Measurements from ENCODE around the gene LCN9. TPM values are rescaled to one million over a fixed set of nuclear protein-coding genes. Genes with fewer than 3 reads are reported as not detected.

The LCN9 gene
- total RNA-seq, 4 donors from 2014 or later: not detected

GRCh38 chr9:135649508-135649907 lies 13.6 kb upstream of the LCN9 start:
- in situ Hi-C loops (cut with MboI; ENCODE audit: low pct_ligation_motif_present in 1 of 4, low pct_unique_long_range_greater_than_20kb in 1 of 4, low sequenced_read_pairs in 3 of 4) (no loop called here), intact Hi-C loops (cut with DNase I; ENCODE audit: low total_unique reads) (no loop called here)
- Histone ChIP-seq H3K36me3 (no peaks in the 10 kb centered on the region), H3K4me3 (no peak overlapping the region), H3K4me1 (no peaks in the 10 kb centered on the region), H3K27me3 (no peaks in the 10 kb centered on the region), H3K27ac (no peak overlapping the region), H3K9me3 (peaks cover 33 to 34% of the 10 kb centered on the region in 2 donors)
- WGBS, 2 donors (ENCODE audit: low coverage in 1 of 2): 51 to 78% methylated on average over 2 of the region's 2 CpGs
- TF ChIP-seq POLR2A (IDR thresholded peaks at IDR 0.05) (no peak), EP300 (IDR thresholded peaks at IDR 0.05; ENCODE audit: low read depth) (no peak), CTCF (IDR thresholded peaks at IDR 0.05) (no peak), POLR2AphosphoS5 (IDR thresholded peaks at IDR 0.05) (no peak)
- DNase-seq: no peak

- in situ Hi-C loops (cut with MboI; ENCODE audit: low pct_ligation_motif_present in 1 of 4, low pct_unique_long_range_greater_than_20kb in 1 of 4, low sequenced_read_pairs in 3 of 4) (no loop called here), intact Hi-C loops (cut with DNase I; ENCODE audit: low total_unique reads) (no loop called here)
- H3K4me1 ChIP-seq: no peaks in the 10 kb centered on the region
- no peak overlapping the region for H3K27ac ChIP-seq
- DNase-seq: no peak
- TF ChIP-seq EP300 (IDR thresholded peaks at IDR 0.05; ENCODE audit: low read depth): no peak
- TF ChIP-seq POLR2A (IDR thresholded peaks at IDR 0.05): no peak
- TF ChIP-seq POLR2AphosphoS5 (IDR thresholded peaks at IDR 0.05): no peak
- TF ChIP-seq CTCF (IDR thresholded peaks at IDR 0.05): no peak
- H3K36me3 ChIP-seq: no peaks in the 10 kb centered on the region
- H3K27me3 ChIP-seq: no peaks in the 10 kb centered on the region
- 90 to 93% methylated on average over 11 to 17 of the region's 17 CpGs for WGBS, 2 donors (ENCODE audit: low coverage in 1 of 2)
- no peak overlapping the region for H3K4me3 ChIP-seq
- H3K9me3 ChIP-seq: peaks cover 25% of the 10 kb centered on the region in 2 donors
Measured at GRCh38 chr9:135650408-135650807, 12.7 kb upstream of the LCN9 start.

GRCh38 chr9:135655317-135655716 lies 7.8 kb upstream of the LCN9 start:
- Histone ChIP-seq H3K9me3 (no peaks in the 10 kb centered on the region), H3K36me3 (no peaks in the 10 kb centered on the region), H3K4me1 (no peaks in the 10 kb centered on the region), H3K27ac (no peak overlapping the region), H3K4me3 (no peak overlapping the region), H3K27me3 (no peaks in the 10 kb centered on the region)
- intact Hi-C loops (cut with DNase I; ENCODE audit: low total_unique reads): no loop called here
- WGBS, 2 donors (ENCODE audit: low coverage in 1 of 2): 67% methylated on average over 8 of the region's 8 CpGs; no CpG with 5 or more reads in 1 of the 2 donors
- TF ChIP-seq EP300 (IDR thresholded peaks at IDR 0.05; ENCODE audit: low read depth): no peak
- no peak for TF ChIP-seq POLR2A (IDR thresholded peaks at IDR 0.05)
- TF ChIP-seq POLR2AphosphoS5 (IDR thresholded peaks at IDR 0.05): no peak
- no peak for TF ChIP-seq CTCF (IDR thresholded peaks at IDR 0.05)
- no peak for DNase-seq
- in situ Hi-C loops (cut with MboI; ENCODE audit: low pct_ligation_motif_present in 1 of 4, low pct_unique_long_range_greater_than_20kb in 1 of 4, low sequenced_read_pairs in 3 of 4): no loop called here

- in situ Hi-C loops (cut with MboI; ENCODE audit: low pct_ligation_motif_present in 1 of 4, low pct_unique_long_range_greater_than_20kb in 1 of 4, low sequenced_read_pairs in 3 of 4) (no loop called here), intact Hi-C loops (cut with DNase I; ENCODE audit: low total_unique reads) (no loop called here)
- Histone ChIP-seq H3K27me3 (no peaks in the 10 kb centered on the region), H3K27ac (no peak overlapping the region), H3K4me3 (no peak overlapping the region), H3K9me3 (no peaks in the 10 kb centered on the region), H3K4me1 (no peaks in the 10 kb centered on the region), H3K36me3 (no peaks in the 10 kb centered on the region)
- 87 to 95% methylated on average over 4 to 15 of the region's 15 CpGs for WGBS, 2 donors (ENCODE audit: low coverage in 1 of 2)
- no peak for DNase-seq
- TF ChIP-seq POLR2AphosphoS5 (IDR thresholded peaks at IDR 0.05) (no peak), POLR2A (IDR thresholded peaks at IDR 0.05) (no peak), CTCF (IDR thresholded peaks at IDR 0.05) (no peak), EP300 (IDR thresholded peaks at IDR 0.05; ENCODE audit: low read depth) (no peak)
Measured at GRCh38 chr9:135657416-135657815, 5.7 kb upstream of the LCN9 start.

All from transverse colon (tissue), 4 donors.